Left lung (tissue), 10 donors: ENCODE measurements around the gene ELL3. TPM values are rescaled to one million over a fixed set of nuclear protein-coding genes. Genes with fewer than 3 reads are reported as not detected.

ENCODE experiments used
- ATAC-seq: fragments of 200-7000 bp; cut with Tn5 transposase; one replicate; pipeline ENCODE4 v1.9.1; 2020; ENCODE audit warnings: moderate library complexity
- DNase-seq, 4 donors: peaks; one replicate each; pipeline ENCODE4 v3.0.0-alpha.2; 2013 to 2020
- H3K27ac ChIP-seq, 2 donors: fragments of 200-600 bp; sonication (generic) in 1 of 2; one replicate each; pipeline versions ENCODE4 v1.5.0 to v1.8.0; 2020 to 2021
- H3K27me3 ChIP-seq, 2 donors: fragments of 200-600 bp; sonication (generic) in 1 of 2; one replicate each; pipeline versions ENCODE4 v1.5.0 to v1.8.0; 2020 to 2021
- H3K36me3 ChIP-seq, 2 donors: fragments of 200-600 bp; sonication (generic) in 1 of 2; one replicate each; pipeline versions ENCODE4 v1.5.0 to v1.8.0; 2020 to 2021
- H3K4me1 ChIP-seq, 2 donors: fragments of 200-600 bp; one replicate each; pipeline ENCODE4 v1.8.0; 2021
- H3K4me3 ChIP-seq, 2 donors: fragments of 200-600 bp; sonication (generic) in 1 of 2; one replicate each; pipeline versions ENCODE4 v1.5.0 to v1.8.0; 2020 to 2021; ENCODE audit warnings: mild to moderate bottlenecking in 1 of 2
- H3K9me3 ChIP-seq, 2 donors: fragments of 200-600 bp; sonication (generic) in 1 of 2; one replicate each; pipeline versions ENCODE4 v1.5.0 to v1.8.0; 2020 to 2021
- intact Hi-C, 2 donors: fragments of 100-400 bp; cut with DNase I; formaldehyde crosslinking; loops; one replicate each; pipeline versions ENCODE4 v1.11.2 to v1.14.2; 2022
- polyA plus RNA-seq, 6 donors: library from polyadenylated mRNA; unstranded; fragments of 120-200 nt; gene quantifications; one replicate each; pipeline ENCODE4 v1.2.1, GENCODE V29; 2013; ENCODE audit not compliant: insufficient read length in 6 of 6
- total RNA-seq, 2 donors: library from RNA; stranded (reverse); fragmentation: NEBNext Ultra II Directional; extraction: Animal tissue kit (Norgen Biotek cat#: 25700); gene quantifications; one replicate each; pipeline ENCODE4 v1.2.1, GENCODE V29; 2021
- TF ChIP-seq, protein P1 (sequence below), 2 donors: fragments of 200-600 bp; sonication (generic) in 1 of 2; IDR thresholded peaks; one replicate each; pipeline versions ENCODE4 v1.5.0 to v1.8.0; 2021; ENCODE audit warnings: antibody characterized with exemption in 2 of 2
- donor health status: DM: no; HTN: yes; CAD: no.
- donor health status: DM: no; HTN: no; CAD: no.

Gene ELL3
- total and polyA plus RNA-seq, 8 donors: 4.4 to 14.5 (median 6.1) TPM

DNA sequence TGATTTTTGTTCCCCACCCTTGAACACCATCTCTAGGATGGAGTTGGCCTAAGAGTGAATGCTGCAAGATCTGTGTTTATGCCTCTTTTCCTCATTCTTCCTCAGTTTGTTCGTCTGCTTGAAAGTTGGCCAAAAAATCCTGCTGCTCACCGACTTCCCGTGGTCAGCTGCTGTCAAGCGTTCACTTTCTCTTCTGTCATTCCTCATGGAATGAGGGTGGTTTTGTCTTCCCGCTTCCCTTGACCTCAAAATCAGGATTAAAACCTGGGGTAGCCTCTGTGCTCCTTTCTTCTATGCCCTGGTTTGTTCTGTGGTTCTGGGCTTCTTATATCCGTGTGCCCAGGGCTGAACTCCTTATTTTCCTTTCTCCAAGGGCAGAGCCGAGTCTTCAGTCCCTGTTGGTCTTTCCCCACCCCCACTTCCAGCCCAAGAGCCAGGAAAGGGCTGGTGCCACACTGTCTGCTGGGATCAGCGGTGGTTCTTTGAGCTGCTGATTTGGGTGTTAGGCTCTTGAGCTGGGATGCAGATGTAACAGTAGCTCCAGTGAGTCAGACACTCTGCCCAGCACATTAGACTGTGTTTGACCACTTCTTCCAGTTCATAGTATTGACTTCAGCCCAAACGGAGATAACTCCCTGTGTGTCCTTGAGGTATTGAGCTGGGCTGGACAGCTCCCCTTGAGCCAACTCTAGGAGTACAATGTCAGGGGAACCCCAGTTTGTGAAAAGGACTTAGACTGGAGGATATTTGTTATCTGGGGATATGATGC, 17.7 kb upstream of the ELL3 start:
- Histone ChIP-seq H3K27ac (peak overlapping the region; percentile 94), H3K4me3 (peak overlapping the region in 1 of 2 donors; percentile 85), H3K27me3 (no peaks in the 10 kb centered on the region), H3K9me3 (no peaks in the 10 kb centered on the region), H3K36me3 (peaks cover 0 to 45% of the 10 kb centered on the region in 2 donors), H3K4me1 (peaks cover 19 to 57% of the 10 kb centered on the region in 2 donors)
- no peak for DNase-seq
- no peak for ATAC-seq
- TF ChIP-seq, protein P1, sequence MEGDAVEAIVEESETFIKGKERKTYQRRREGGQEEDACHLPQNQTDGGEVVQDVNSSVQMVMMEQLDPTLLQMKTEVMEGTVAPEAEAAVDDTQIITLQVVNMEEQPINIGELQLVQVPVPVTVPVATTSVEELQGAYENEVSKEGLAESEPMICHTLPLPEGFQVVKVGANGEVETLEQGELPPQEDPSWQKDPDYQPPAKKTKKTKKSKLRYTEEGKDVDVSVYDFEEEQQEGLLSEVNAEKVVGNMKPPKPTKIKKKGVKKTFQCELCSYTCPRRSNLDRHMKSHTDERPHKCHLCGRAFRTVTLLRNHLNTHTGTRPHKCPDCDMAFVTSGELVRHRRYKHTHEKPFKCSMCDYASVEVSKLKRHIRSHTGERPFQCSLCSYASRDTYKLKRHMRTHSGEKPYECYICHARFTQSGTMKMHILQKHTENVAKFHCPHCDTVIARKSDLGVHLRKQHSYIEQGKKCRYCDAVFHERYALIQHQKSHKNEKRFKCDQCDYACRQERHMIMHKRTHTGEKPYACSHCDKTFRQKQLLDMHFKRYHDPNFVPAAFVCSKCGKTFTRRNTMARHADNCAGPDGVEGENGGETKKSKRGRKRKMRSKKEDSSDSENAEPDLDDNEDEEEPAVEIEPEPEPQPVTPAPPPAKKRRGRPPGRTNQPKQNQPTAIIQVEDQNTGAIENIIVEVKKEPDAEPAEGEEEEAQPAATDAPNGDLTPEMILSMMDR (IDR thresholded peaks at IDR 0.05): no peak
- intact Hi-C loops: no loop called here

DNA sequence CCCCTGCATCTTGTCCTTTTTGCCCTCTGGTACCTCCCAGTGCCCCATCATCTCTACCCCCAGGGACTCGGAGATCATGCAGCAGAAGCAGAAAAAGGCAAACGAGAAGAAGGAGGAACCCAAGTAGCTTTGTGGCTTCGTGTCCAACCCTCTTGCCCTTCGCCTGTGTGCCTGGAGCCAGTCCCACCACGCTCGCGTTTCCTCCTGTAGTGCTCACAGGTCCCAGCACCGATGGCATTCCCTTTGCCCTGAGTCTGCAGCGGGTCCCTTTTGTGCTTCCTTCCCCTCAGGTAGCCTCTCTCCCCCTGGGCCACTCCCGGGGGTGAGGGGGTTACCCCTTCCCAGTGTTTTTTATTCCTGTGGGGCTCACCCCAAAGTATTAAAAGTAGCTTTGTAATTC, 16.9 kb upstream of the ELL3 start:
- H3K36me3 ChIP-seq: peaks cover 0 to 38% of the 10 kb centered on the region in 2 donors
- intact Hi-C loops: no loop called here
- no peak for ATAC-seq
- no peak for DNase-seq
- peaks cover 19 to 49% of the 10 kb centered on the region in 2 donors for H3K4me1 ChIP-seq
- no peaks in the 10 kb centered on the region for H3K27me3 ChIP-seq
- TF ChIP-seq, protein P1 (IDR thresholded peaks at IDR 0.05): no peak
- peak overlapping the region; percentile 94 for H3K27ac ChIP-seq
- H3K9me3 ChIP-seq: no peaks in the 10 kb centered on the region
- peak overlapping the region; percentile 85 to 97 for H3K4me3 ChIP-seq

DNA sequence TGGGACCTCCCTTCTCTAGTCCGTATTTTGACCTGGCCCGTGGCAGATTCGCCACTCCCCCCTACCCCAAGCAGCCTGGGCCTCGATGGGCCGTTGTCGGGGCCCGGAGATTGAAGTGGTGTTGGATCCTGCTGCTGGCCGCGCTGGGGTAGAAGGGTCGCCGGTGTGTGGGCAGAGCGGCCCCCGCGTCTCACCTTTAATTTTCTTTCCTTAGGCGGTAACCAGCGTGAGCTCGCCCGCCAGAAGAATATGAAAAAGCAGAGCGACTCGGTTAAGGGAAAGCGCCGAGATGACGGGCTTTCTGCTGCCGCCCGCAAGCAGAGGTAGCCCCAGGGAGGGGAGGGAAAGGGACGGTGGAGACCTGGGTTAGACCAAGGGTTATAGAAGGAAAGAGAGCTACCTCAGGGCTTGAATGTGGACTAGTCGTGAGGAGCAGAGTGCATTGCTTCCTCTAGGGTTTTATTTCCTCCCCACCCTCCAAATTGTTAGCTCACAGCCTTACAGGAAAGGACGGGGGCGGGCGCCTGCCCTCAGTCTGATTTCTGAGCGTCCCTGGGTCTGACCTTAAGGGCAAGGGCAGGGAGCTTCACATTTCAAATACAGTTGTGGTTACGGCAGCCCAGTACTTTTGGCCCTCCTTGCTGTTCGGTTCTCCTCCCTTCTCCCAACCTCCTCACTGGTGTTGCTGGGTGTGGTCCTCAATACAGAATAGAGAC, 16.2 kb upstream of the ELL3 start:
- DNase-seq (peak in 3 of 4 donors; percentile 25 to 61 (median 27)), ATAC-seq (peak; percentile 8)
- H3K9me3 ChIP-seq: no peaks in the 10 kb centered on the region
- H3K4me3 ChIP-seq: peak overlapping the region; percentile 85 to 97
- peaks cover 19 to 42% of the 10 kb centered on the region in 2 donors for H3K4me1 ChIP-seq
- intact Hi-C loops: no loop called here
- no peaks in the 10 kb centered on the region for H3K27me3 ChIP-seq
- H3K36me3 ChIP-seq: peaks cover 0 to 38% of the 10 kb centered on the region in 2 donors
- peak overlapping the region; percentile 94 for H3K27ac ChIP-seq
- TF ChIP-seq, protein P1 (IDR thresholded peaks at IDR 0.05): no peak

DNA sequence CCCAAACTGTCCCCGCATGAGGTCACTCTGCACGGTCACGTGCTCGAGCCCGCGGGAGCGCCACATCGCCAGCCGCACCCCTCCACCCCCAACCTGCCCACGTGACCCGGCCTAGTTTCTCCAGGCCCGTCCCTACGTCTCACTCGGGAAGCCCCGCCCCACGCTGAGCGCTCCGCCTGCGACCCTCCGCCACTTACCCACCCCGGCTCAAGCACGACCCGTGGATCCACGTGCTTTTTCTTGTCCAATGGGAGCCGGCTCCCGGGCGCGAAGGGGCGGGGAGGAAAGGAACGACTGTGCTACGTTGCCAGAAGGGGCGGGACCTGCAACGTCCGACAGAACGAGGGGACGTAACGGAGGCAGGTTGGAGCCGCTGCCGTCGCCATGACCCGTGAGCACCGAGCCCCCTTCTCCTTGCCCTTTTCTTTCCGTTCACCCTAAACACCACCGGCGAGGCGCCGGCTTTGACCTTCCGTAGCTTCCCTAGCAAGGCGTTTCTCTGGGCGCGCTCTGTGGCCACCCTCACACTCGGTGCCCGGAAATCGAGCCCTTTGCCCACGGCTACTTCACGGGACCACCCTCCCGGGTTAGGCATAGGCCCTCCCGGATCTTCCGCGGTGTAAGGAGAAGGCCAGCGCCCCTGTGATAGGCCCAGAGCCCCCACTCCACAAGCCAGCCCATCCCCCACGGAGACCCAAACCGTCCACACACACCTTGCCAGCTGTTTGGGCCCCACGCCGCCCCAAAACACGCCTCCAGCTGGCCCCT, 15.4 kb upstream of the ELL3 start, which contains the start of gene SERF2:
TSS of gene SERF2 (plus strand) at position 328 of the 768 bp plus-strand sequence. CDS start at position 385, 57 bp downstream.
- peaks cover 19 to 36% of the 10 kb centered on the region in 2 donors for H3K4me1 ChIP-seq
- no peaks in the 10 kb centered on the region for H3K27me3 ChIP-seq
- no peaks in the 10 kb centered on the region for H3K9me3 ChIP-seq
- ATAC-seq (peak; percentile 96), DNase-seq (peak; percentile 99 to 100 (median 100))
- H3K36me3 ChIP-seq: peaks cover 0 to 37% of the 10 kb centered on the region in 2 donors
- H3K27ac ChIP-seq: peak within 1 kb of the TSS; percentile 94
- intact Hi-C loops: no loop called here
- TF ChIP-seq, protein P1 (IDR thresholded peaks at IDR 0.05): no peak
- peak within 1 kb of the TSS; percentile 85 to 97 for H3K4me3 ChIP-seq
